C1 segment of cervical spinal cord (tissue), 14 donors: Measurements from ENCODE around the gene RNF10.
"Not testable (repeated sequence)": the region's sequence is repeated elsewhere in the genome, so short reads cannot be mapped to it uniquely, and the experiment has no call there.

Experiments
- DNase-seq, 14 donors: peaks; one replicate each; lab custom pipeline; 2025; lab: John Stamatoyannopoulos, UW

RNF10 gene

DNA sequence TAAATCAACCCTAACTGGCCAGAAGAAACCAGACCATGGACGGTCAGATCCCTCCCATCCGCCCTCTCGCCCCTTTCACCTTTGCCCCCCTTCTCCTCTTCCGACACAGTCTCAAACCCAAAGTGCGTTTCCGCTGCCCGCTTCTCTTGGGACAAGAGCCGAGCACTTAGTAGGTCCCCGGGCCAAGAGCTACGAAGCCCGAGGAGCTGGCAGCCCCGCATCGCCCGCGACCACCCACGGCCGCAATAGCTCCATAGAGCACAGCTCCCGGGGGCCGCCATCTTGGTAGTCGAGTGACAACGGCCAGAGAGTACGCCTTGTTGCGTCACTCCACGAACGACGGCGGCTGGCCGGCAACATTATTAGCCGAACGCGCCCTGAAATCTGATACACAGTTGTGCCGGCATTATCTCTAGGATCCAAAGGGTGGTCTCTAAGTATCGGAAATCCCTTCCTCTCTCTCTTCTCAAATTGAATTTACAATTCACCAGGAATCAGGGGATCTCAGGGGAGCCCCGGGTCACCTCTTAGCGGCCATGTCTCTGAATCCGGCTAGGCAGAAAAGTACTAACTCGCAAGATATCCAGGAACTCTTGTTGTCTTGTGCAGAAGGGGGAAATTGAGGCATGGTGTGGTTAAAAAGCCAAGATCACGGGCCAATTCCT lies 5.2 kb upstream of the RNF10 start, which contains the start of gene COQ5:
Gene COQ5, minus strand, starts transcription at position 298 of the 665 bp plus-strand sequence. Its CDS starts 17 bp downstream, at position 281.
- peak; percentile 55 to 90 (median 85) for DNase-seq

DNA sequence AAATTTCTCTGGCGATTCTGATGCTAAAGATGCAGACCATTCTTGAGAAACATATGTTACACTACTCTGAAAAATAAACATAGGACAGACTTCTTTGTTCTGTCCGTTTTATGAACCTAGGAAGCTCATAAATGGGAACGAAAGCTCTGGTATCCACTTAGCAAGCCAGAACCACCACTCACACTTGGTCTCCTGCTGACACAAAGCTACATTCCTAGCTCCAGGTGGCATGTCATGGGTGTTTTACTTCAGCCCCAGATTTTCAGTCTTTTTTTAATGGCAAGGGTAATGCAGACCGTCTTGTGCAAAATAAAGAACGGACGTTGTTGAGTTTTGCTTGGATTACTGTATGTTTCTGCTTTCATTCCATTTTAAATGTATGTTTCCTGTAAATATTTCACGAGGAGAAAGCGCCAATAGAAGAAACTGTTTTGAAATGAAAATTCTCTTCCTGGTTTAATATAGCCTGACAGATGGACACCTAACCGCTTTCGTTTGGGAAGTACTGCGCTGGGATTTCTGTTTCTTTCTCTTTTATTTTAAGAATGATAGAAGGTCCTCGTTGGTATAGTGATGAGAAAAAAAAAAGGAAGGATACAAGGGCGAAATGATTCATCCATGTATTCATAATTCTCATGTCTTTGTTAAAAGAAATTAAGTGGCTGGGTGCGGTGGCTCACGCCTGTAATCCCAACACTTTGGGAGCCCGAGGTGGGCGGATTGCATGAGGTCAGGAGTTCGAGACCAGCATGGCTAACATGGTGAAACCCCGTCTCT lies 4.3 kb upstream of the RNF10 start:
- DNase-seq: peak in 1 of 14 donors; percentile 43

DNA sequence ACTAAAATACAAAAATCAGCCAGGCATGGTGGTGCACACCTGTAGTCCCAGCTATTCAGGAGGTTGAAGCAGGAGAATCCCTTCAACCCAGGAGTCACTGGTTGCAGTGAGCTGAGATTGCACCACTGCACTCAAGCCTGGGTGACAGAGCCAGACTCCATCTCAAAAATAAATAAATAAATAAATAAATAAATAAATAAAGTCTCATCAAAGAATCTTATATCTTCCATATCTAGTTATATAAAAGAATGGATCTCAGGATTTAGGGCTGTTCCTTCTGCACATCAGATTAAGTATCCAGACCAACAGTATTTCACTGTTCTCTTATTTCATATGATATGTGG lies 3.8 kb upstream of the RNF10 start:
- not testable (repeated sequence) for DNase-seq

DNA sequence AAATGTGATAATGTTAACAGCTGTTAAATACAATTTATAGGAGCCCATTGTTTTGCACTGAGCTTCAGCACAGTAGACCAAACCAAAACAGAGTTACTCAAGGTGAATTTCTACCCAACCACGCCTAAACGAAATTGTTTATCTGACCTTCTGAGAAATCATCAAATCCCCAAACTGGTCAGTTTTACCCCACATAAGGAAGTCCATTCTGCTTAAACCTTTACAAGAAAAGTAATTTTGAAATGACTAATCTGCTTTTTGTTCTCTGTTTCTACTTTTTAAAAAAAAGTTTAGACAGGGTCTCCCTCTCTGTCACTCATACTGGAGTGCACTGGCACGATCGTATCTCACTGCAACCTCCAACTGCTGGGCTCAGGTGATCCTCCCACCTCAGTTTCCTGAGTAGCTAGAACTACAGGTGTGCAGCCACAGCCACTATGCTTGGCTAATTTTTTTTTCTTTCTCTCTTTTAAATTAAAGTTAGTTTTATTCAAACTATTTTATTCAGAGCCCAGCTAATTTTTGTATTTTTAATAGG lies 1.4 kb upstream of the RNF10 start:
- DNase-seq: no peak

DNA sequence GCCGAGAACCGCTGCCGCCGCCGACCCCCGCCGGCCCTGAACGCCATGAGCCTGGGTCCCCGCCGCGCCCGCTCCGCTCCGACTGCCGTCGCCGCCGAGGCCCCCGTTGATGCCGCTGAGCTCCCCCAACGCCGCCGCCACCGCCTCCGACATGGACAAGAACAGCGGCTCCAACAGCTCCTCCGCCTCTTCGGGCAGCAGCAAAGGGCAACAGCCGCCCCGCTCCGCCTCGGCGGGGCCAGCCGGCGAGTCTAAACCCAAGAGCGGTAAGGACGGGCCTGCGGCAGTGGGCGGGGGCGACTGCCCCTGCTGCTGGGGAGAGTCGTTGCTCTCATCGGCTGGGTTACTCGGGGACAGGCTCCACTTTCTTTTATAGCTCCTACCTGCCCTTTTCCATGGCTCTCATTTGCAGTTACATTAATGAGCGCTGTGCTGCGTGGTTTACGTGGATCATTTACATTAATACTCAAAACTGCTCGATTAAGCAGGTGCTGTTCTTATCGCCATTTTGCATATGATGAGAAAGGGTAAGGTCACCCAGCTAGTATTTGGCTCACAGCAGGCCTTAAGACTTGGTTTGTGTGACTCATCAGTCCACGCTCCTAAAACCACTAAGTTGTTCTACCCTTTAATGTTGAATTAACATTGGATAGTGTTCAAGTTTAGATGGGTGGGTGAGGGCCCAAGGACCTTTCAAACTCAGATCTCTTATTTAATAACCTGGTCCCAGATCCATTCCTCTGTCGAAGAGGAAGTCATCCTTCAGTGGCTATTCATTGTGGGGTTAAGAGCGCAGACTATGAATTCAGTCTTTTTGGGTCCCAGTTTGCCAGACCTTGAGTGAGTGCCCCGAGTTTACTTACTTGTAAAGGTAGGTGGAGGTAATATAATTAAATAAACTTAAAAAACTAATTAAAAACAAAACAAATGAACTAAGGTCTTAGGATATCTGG lies 823 bp downstream of the RNF10 start:
- peak in 5 of 14 donors; percentile 31 to 64 (median 57) for DNase-seq

DNA sequence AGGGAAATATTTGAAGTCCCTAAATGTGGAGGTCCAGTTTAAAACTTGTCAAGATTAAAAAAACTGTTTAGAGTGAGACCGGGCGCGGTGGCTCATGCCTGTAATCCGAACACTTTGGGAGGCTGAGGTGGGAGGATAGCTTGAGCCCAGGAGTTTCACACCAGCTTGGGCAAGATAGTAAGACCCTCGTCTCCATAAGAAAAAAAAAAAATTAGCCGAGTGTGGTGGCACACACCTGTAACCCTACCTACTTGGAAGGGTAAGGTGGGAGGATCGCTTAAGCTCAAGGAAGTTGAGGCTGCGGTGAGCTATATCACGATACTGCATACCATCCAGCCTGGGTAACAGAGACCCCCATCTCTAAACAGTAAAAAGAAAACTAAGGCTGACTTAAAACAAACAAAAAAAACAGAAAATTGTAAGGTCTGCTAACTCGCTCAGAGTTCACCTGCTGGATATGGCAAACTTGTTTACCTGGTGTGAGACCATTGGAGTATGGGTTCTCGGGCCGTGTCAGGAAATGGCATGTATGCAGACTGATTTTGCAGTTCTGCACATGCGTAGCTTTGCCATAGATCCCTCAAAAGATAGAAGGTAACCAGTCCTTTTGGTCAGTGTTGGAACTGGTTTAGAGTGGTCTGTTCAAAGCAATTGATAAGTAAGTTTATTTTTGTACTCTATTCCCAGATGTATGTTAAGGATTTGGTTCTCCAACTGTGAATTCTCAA lies 2.1 kb downstream of the RNF10 start:
- no peak for DNase-seq

DNA sequence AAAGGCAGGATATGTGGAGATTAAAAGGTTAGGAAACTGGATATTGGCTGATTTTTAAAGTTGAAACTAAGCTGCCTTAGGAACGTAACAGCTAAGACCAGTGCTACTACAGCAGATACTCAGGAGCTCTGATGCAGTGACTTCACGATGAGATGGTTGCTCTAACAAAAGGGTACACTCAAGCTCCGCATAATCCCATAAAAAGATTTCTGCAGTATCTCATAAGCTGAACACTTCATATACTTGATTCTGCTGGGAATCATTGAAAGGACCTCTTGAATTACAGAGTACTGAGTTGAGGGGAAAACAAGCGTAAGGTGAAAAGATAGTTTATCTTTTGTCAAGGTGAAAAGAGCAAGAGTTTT lies 3.7 kb downstream of the RNF10 start:
- DNase-seq: no peak

DNA sequence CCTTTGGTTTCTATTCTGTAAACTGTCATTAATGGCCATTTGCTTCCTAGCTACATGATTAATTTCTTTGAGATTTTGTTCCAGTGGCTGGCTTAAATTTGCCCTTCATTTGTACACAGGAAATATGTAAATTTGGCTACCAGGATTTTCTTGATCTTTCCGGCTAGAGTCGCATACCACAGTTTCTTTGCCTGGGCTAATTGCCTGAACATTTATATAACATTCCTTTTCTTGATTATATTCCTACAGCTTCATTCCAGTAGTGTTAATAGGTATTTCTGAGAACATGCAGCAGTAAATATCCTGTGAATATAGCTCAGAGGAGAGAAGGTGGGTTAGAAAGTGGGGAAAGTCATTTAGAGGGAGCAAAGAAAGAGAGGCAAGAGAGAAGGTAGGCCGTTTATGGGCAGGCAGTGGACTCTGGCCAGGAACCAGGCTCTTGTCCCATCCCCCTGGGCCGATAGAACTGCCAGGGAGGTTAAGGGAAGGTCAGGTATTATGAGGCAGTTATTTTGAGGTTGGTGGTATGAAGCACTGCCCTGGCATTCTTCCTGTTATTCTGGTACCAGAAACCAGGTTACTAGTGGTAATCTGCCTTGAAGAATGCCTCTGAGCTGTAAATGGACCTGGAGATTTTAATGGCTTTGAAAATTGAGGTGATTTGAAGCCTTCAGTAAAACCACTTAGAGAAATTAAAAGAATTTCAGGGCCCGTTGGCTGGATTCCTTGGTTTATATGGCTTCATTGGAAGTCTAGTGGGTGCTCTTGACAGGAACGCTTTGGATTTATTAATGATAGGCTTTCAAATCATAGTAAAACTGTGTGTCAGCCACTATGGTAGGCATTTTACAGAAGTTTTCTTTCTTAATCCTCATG lies 4.4 kb downstream of the RNF10 start:
- DNase-seq: no peak

DNA sequence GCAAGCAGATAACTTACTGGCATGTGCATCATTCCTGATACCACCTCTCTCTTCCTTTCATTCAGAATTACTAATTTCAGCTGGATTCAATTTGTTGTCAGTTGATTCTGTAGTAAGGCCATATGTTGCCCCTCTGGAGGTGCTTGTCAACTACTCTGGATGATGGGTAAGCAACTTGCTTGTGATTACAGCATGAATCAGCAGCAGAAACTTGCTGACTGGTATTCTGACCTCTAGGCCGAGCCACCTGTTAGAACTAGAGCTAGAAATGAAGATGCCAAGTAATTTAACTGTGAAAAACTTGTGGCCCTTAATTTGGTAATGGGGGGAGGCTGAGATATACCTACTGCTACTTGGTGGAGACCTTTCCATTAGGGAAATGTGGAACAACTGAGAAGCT lies 5.1 kb downstream of the RNF10 start:
- no peak for DNase-seq

DNA sequence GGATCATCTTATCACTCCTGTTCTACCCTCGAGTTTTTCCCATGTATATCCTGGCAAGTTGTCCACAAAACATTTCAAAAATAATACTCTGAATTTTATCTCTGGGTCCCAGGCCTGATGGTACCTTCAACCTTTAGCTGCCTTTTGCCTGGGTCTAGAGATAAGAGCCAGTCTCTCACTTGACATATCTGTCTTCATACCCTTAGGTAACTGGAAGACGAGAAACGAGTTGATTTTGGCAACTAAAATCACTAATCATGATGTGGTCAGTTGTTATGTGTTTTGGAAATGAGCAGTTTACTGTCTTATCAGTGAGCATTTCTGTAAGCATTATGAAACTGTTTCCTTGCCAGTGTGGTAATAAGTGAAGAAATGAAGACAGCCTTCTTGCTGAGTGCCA lies 6.3 kb downstream of the RNF10 start:
- no peak for DNase-seq

DNA sequence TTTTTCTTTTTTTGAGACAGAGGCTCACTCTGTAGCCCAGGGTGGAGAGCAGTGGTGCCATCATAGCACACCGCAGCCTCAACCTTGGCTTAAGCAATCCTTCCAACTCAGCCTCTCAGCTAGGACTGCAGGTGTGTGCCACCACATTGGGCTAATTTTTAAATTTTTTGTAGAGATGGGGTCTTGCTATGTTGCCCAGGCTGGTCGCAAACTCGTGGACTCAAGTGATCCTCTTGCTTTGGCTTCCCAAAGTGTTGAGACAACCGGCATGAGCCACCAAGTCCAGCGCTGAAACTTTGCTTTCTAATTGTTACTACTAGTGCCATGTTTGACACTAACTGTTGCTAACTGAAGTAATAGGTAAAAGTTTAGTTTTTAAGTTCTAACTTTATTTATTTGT lies 8.0 kb downstream of the RNF10 start:
- DNase-seq: no peak

DNA sequence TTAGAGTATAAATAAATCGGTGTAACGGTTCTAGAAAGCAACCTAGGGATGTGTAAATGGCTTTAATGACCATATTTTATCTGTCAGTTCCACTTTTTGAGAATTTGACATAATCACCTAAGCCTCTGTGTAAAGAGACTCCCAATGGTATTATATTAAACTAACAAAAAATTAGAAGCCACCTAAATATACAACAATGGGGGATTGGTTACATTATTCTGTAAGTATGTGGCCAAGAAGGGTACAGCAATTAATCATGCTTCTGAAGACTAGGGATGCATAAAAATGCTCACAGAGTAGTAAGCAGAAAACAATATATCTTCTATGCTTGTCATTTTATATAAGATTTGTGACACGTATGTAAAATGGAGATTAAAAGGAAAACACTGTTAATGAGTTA lies 10.5 kb downstream of the RNF10 start:
- no peak for DNase-seq

DNA sequence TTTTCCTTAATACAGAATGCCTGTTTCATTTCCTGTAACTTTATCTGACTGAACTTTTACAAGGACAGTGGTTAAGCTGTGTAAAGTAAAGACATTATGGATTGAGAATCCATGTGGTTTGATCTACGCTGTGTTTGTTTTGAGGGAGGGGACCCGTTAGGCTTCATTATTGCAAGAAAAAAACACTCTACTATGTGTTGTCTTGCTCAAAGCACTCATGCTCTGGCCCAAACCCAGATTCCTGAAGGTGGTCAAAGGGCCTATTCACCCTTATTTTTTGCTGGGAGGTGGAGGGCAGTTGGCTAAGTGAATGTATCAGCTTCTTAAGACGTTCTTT lies 11.9 kb downstream of the RNF10 start:
- no peak for DNase-seq

DNA sequence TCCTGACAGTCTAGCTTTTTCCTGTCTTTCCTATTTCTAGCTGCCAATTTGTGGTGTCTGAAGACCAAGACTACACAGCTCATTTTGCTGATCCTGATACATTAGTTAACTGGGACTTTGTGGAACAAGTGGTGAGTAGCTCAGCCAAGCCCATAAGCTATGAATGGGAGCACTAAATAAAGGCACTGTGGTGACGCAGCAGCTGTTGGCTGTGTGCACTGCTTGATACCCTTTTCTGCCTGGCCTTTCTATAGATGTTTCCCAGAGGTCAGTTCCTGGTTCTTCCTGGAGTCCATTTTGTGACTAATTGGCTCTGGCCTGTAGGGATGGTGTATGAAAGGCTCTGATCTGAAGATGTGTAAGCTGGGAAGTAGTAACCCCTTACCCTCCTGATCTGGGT lies 20.5 kb downstream of the RNF10 start:
- DNase-seq: peak in 1 of 14 donors; percentile 21

DNA sequence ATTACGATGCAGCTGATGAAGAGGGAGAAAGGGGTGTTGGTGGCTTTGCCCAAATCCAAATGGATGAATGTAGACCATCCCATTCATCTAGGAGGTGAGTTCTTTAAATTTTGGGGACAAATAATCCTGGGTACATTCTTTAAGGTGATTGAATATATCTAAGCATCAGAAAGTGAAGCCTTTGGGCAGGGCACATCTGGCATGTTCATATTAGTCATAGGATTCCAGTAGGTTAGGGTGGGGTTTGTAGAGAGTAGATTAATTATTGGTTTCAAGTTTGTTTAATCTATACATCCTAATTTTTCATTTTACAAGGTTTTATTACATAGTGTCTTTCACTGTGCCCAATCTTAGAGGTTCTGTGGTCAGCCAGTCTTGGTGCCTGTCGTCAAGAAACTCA lies 23.4 kb downstream of the RNF10 start:
- no peak for DNase-seq

DNA sequence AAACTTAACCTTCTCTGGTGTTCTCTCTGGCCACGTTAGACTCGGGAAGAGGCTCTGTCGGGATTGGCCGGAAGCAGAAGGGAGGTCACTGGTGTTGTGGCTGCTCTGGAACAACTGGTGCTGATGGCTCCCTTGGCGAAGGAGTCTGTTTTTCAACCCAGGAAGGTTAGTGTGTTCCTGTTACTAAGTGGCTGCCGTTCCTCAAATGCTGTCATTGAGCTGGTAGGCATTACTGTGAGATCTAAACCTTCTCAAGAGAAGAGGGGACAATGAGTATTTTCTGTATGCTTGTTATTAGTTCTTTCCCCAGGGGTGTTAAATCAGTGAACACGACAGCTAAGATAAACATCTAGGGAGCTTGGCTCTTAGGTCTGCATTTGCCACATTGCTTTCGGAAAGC lies 28.8 kb downstream of the RNF10 start:
- DNase-seq: no peak

DNA sequence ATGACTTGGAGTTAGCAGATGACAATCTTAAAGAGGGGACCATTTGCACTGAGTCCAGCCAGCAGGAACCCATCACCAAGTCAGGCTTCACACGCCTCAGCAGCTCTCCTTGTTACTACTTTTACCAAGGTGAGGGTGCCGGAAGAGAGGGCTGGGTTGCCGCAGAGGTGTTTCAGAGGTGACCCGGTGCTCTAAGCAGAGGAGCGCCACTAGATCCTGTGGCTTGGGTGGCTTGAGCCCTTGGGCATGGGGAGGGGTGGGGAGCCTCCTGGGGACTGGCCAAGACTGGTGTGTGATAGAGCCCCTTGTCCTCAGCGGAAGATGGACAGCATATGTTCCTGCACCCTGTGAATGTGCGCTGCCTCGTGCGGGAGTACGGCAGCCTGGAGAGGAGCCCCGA lies 29.3 kb downstream of the RNF10 start:
- no peak for DNase-seq

DNA sequence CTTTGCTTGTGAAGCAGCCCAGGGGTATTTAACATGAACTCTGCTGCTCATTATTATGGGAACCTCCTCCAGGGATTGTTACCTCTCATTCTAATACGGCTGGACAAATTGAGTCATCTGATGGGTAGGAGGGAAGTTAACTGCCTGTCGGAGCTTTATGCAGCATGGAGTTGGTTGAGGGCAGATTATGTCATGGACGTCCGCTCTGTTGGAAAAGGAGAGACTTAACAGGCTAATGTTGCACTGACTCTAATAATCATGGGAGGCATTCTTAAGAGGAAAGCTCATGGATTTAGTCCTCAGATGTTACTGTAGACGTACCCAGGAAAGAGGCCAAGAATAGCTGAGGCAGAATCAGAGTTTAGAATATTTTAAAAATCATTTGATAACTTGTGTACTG lies 37.1 kb downstream of the RNF10 start:
- DNase-seq: no peak

DNA sequence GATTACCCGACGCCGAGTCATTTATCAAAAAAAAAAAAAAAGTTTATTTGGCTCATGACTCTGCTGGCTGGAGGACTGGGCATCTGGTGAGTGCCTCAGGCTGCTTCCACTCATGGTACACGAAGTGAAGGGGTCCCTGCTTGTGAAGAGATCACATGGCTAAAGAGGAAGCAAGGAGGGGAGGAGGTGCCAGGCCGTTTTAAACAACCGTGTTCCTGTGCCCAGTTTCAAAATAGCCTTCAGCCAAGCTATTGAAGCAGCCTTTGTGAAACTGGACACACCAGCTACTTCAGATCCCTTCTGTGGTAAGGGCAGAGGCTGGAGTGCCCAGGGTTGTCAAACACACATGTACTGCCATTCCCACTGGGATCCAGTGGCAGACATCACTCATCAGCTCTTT lies 39.4 kb downstream of the RNF10 start:
- no peak for DNase-seq

DNA sequence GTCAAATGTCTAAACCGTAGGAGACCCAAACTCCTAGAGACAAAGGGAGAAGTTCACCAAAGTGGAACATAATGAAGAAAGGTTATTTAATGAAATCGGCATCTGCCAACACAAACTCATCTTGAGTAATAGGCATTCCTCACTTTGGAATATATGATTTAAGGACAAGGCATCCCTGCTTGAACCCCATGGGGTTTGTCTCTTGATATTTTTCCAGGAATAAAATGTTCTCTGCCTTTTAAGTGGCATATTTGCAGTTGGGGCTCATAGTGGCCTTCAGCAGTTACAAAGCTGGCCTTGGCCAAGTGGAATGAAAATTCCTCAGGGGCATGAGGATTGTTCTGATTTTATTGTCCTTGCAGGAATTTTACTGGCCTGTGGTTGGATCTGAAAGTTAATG lies 40.0 kb downstream of the RNF10 start:
- no peak for DNase-seq
